Measurements from ENCODE around the gene ADAMTS10.
A peak's percentile ranks its signal among the peaks of the same experiment; 100 is the strongest.
"Not testable (repeated sequence)": the region's sequence is repeated elsewhere in the genome, so short reads cannot be mapped to it uniquely, and the experiment has no call there.

The ADAMTS10 gene

DNA sequence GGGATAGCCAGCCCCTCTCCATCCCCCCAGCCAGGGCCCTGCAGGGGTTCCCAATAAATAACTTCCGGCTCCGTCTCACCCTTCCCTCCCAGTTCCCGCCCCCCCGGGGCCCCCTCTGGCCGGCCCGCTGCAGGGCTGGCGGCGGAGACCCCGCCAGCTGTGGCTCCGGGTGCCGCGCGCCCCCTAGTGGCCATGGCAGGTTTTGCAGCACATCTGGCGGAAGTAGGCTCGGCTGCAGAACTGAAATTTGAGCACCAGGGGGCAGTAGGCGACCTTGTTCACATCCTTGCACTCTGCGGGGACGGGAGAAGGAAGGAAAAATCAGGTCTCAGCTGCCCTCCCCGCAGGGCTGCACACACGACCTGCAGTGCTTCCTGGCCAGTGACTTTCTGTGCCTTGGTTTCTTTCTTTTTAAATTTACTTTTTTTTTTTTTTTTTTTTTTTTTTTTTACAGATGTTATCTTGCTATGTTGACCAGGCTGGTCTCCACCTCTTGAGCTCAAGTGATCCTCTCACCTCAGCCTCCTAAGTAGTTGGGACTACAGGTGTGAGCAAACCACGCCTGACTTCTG lies 29.7 kb downstream of the ADAMTS10 start:
- TF ChIP-seq, protein P1, sequence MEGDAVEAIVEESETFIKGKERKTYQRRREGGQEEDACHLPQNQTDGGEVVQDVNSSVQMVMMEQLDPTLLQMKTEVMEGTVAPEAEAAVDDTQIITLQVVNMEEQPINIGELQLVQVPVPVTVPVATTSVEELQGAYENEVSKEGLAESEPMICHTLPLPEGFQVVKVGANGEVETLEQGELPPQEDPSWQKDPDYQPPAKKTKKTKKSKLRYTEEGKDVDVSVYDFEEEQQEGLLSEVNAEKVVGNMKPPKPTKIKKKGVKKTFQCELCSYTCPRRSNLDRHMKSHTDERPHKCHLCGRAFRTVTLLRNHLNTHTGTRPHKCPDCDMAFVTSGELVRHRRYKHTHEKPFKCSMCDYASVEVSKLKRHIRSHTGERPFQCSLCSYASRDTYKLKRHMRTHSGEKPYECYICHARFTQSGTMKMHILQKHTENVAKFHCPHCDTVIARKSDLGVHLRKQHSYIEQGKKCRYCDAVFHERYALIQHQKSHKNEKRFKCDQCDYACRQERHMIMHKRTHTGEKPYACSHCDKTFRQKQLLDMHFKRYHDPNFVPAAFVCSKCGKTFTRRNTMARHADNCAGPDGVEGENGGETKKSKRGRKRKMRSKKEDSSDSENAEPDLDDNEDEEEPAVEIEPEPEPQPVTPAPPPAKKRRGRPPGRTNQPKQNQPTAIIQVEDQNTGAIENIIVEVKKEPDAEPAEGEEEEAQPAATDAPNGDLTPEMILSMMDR (IDR thresholded peaks at IDR 0.05; ENCODE audit: low read depth, low read length) = peak; percentile 99
- no peak overlapping the region for H3K4me3 ChIP-seq (ENCODE audit: low read depth, low read length)

DNA sequence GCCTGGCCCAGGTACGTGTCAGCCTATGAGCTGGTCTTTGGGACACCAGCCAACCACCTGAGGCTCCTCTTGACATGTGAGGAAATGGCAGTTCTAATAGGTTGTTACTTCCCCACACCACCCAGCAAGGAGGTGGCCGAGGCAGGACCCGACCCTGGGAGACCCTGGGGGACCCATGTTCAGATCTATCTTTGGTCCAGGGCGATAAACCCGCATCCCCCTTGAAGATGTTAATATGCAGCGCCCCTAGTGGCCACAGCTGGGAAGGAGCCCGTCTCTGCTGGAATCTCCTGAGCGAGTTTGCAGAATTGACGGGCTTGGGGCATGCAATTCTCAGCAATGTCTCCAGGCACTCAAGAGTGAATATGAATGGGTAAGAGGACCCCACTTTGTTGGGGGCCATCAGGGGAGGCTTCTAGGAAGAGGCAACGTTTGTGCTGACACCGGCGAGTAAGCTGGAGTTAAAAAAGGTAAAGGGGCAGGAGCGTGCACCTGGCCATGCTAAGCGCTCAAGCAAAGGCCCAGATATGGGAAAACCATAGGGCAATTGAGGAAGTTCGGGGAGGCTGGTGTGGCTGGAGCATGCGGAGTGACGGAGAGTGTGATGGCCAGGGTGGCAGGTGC lies 31.8 kb downstream of the ADAMTS10 start:
- no peak overlapping the region for H3K4me3 ChIP-seq (ENCODE audit: low read depth, low read length)
- TF ChIP-seq, protein P1 (IDR thresholded peaks at IDR 0.05; ENCODE audit: low read depth, low read length) = peak; percentile 90

DNA sequence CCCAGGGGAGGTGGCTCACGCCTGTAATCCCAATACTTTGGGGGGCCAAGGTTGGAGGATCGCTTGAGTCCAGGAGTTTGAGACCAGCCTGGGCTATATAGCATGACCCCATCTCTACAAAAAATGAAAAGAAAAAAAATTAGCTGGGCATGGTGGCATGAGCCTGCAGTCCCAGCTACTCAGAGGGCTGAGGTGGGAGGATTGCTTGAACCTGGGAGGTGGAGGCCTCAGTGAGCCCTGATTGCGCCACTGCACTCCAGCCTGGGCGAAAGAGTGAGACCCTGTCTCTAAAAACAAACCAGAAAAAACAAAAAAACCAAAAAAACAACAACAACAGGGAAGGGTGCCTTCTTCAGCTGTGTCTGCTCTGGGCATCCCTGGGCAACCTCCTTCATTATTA lies 32.8 kb downstream of the ADAMTS10 start:
- no peak overlapping the region for H3K4me3 ChIP-seq (ENCODE audit: low read depth, low read length)

DNA sequence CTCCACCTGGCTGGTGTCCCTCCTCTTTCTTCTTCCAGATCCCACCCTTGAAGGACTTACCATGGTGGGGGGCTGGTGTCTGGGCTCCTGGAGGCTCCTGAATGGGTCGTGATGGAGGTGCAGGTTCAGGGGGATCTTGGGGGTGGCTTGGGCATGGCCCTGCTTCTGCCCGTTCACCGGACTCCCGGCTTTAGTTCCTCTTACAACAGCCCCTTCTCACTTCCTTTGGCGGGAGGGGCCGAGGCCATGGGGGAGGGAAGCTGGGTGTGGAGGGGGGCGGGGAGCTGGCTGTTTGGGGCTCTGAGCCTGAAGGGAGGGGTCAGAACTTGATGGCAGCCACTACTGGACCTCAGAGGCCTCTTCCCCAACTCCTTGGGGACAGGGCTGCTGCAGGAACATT lies 33.3 kb downstream of the ADAMTS10 start, which contains the start of gene MYO1F:
Gene MYO1F, minus strand, starts transcription at position 196 of the 400 bp plus-strand sequence. Its CDS starts 133 bp downstream, at position 63.
- TF ChIP-seq, protein P1 (IDR thresholded peaks at IDR 0.05; ENCODE audit: low read depth, low read length) = no peak
- peak within 1 kb of the TSS; percentile 28; the same call in 1 of the 2 replicates for H3K4me3 ChIP-seq (ENCODE audit: low read depth, low read length)

More for the DNA sequence above, 32.8 kb downstream of the ADAMTS10 start:
- TF ChIP-seq, protein P1 (IDR thresholded peaks at IDR 0.05; ENCODE audit: low read depth, low read length) = no peak

DNA sequence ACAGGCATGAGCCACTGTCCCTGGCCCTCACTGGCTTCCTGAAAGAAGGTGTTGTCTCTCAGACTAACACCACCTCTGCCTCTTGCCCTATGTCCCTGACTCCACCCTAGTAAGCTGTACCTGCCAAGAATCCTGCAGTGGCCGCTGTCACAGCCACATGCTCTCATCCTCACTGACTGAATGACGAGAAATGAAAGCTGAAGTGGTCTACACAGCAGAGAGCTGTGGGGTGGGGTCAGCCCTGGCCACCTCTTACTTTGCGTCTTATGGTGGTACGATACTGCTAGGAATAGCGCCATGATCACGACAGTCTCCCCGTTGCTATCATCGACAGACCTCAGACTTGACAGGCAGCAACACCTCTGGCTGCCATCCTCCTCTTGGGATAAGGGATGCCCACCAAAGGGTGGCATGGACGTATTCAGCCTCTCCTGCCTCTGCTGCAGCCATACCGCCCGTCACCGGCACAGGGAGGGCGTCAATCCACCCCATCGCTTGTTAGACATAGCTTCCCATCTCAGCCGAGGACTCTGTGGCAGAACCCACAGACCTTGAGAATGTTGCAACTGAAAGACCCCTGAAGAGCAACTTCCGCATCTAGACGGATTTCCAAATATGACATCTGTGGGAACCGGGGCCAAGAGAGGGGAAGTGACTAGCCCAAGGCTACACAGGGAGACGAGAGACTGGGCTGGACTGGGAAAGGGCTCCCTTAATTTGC lies 34.1 kb downstream of the ADAMTS10 start:
- TF ChIP-seq, protein P1 (IDR thresholded peaks at IDR 0.05; ENCODE audit: low read depth, low read length) = no peak
- no peak overlapping the region for H3K4me3 ChIP-seq (ENCODE audit: low read depth, low read length)

DNA sequence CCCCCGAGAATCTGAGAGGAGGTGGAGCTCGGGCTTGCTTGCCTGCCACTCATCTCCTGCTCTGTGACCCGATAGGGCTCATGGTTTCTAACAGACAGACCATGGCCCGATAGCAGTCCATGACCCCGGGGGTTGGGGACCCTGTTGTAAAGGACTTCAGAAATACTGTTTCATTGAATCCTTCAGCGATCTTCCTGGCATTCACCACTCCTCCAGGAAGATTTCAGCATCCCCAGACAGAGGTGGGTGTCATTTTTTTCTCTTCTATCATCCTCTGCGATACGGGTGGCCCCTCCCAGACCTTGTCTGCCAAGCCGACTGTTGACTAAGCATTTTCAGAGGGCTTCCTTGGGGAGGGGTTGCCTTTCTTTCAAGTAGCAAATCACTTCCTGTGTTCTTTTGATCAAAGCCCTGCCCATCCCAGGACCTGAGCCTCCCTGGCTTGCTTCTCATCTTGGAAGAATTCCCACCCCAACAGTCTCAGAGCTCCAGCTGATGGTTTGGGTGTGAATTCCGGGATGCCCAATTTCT lies 35.0 kb downstream of the ADAMTS10 start:
- TF ChIP-seq, protein P1 (IDR thresholded peaks at IDR 0.05; ENCODE audit: low read depth, low read length) = no peak
- no peak overlapping the region for H3K4me3 ChIP-seq (ENCODE audit: low read depth, low read length)

DNA sequence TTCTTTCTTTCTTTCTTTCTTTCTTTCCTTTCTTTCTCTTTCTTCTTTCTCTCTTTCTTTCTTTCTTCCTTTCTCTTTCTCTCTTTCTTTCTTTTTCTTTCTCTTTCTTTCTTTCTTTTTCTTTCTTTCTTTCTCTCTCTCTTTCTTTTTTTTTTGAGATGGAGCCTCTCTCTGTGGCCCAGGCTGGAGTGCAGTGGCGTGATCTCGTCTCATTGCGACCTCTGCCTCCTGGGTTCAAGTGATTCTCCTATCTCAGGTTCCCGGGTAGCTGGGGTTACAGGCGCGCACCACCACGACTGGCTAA lies 35.9 kb downstream of the ADAMTS10 start:
- H3K4me3 ChIP-seq (ENCODE audit: low read depth, low read length) = not testable (repeated sequence)
